ENCODE results near the gene PPARD. TPM values are rescaled to one million over a fixed set of nuclear protein-coding genes. Genes with fewer than 3 reads are reported as not detected.
A peak's percentile ranks its signal among the peaks of the same experiment; 100 is the strongest.

PPARD gene
- total RNA-seq, 6 experiments from 2014 or later, result 39.0 to 46.4 (median 41.2) TPM

DNA sequence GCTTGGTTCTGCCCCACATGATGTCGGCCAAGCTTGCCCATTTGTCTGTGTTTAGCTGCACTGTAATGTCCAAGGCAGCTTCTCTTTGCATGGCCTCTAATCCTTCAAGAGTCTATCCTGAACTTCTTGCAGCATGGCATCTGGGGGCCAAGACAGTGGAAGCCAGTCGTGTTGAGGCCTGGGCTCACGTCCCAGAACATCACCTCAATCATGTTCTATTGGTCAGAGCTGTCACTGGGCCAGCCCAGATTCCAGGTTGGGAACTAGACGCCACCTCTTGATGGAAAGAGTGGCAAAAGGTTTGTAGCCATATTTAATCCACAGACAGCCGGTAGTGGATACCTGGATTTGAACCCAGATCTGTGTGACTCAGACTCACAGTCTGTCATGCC lies 25.3 kb downstream of the PPARD start:
- no peak overlapping the region for H3K4me3 Mint-ChIP-seq
- peaks cover 5% of the 10 kb centered on the region for H3K27me3 Mint-ChIP-seq (ENCODE audit: insufficient read depth)
- H3K27ac Mint-ChIP-seq, result peak overlapping the region; percentile 98
- TF ChIP-seq, protein P1, sequence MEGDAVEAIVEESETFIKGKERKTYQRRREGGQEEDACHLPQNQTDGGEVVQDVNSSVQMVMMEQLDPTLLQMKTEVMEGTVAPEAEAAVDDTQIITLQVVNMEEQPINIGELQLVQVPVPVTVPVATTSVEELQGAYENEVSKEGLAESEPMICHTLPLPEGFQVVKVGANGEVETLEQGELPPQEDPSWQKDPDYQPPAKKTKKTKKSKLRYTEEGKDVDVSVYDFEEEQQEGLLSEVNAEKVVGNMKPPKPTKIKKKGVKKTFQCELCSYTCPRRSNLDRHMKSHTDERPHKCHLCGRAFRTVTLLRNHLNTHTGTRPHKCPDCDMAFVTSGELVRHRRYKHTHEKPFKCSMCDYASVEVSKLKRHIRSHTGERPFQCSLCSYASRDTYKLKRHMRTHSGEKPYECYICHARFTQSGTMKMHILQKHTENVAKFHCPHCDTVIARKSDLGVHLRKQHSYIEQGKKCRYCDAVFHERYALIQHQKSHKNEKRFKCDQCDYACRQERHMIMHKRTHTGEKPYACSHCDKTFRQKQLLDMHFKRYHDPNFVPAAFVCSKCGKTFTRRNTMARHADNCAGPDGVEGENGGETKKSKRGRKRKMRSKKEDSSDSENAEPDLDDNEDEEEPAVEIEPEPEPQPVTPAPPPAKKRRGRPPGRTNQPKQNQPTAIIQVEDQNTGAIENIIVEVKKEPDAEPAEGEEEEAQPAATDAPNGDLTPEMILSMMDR (IDR thresholded peaks at IDR 0.05), result no peak
- H3K9me3 Mint-ChIP-seq, result no peaks in the 10 kb centered on the region
- H3K36me3 Mint-ChIP-seq (ENCODE audit: low read depth), result peaks cover 37% of the 10 kb centered on the region
- no peak for DNase-seq
- H3K4me1 Mint-ChIP-seq (ENCODE audit: low read depth), result peaks cover 72% of the 10 kb centered on the region

GRCh38 chr6:35368038-35368887 lies 25.9 kb downstream of the PPARD start:
- TF ChIP-seq, protein P1 (IDR thresholded peaks at IDR 0.05), result no peak
- Mint-ChIP-seq H3K36me3 (ENCODE audit: low read depth) (peaks cover 40% of the 10 kb centered on the region), H3K4me3 (peak overlapping the region; percentile 7; the same call in 1 of the 2 replicates), H3K27ac (peak overlapping the region; percentile 98), H3K27me3 (ENCODE audit: insufficient read depth) (peaks cover 5% of the 10 kb centered on the region), H3K4me1 (ENCODE audit: low read depth) (peaks cover 66% of the 10 kb centered on the region), H3K9me3 (no peaks in the 10 kb centered on the region)
- peak; percentile 83 for DNase-seq

DNA sequence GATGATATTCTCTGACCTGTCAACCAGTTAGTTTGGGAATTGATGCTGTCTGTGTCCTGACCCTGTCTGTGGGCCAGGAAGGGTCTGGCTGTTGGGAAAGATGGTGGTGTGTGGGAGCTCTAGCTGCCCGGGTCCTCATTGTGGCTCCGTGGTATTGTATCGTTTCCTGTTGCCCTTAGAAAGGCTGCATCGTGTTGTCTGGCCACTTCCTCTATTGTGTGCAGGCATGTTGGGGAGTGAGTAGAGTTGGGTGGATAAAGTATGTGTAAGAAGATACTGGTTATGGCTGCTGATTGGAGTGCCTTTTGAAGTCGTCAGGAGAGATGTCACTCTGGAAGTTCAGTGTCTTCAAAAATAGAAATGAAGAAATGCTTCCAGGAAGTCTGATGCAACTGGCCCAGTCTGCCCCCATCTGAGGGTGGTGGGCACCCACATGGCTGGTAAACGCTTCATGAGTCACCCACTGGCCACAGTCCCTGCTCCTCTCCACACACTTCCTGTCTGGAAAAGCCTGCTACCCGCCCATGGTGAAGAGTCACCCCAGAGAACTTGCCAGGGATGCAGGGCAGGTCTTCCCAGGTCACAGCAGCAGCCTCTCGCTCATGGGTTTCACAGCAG lies 27.9 kb downstream of the PPARD start:
- Mint-ChIP-seq H3K9me3 (no peaks in the 10 kb centered on the region), H3K27me3 (ENCODE audit: insufficient read depth) (peaks cover 5% of the 10 kb centered on the region), H3K27ac (peak overlapping the region; percentile 98), H3K36me3 (ENCODE audit: low read depth) (peaks cover 36% of the 10 kb centered on the region), H3K4me3 (peak overlapping the region; percentile 79), H3K4me1 (ENCODE audit: low read depth) (peaks cover 67% of the 10 kb centered on the region)
- TF ChIP-seq, protein P1 (IDR thresholded peaks at IDR 0.05), result 0 out of 2 replicates have a peak, but pooled peaks have one; percentile 8
- DNase-seq, result peak; percentile 95

GRCh38 chr6:35370785-35371493 lies 28.6 kb downstream of the PPARD start:
- TF ChIP-seq, protein P1 (IDR thresholded peaks at IDR 0.05), result no peak
- H3K9me3 Mint-ChIP-seq, result no peaks in the 10 kb centered on the region
- peak overlapping the region; percentile 79 for H3K4me3 Mint-ChIP-seq
- peak; percentile 23 for DNase-seq
- peaks cover 6% of the 10 kb centered on the region for H3K27me3 Mint-ChIP-seq (ENCODE audit: insufficient read depth)
- H3K36me3 Mint-ChIP-seq (ENCODE audit: low read depth), result peaks cover 32% of the 10 kb centered on the region
- H3K27ac Mint-ChIP-seq, result peak overlapping the region; percentile 98
- peaks cover 68% of the 10 kb centered on the region for H3K4me1 Mint-ChIP-seq (ENCODE audit: low read depth)

GRCh38 chr6:35371494-35372262 lies 29.3 kb downstream of the PPARD start:
- Mint-ChIP-seq H3K36me3 (ENCODE audit: low read depth) (peaks cover 28% of the 10 kb centered on the region), H3K27me3 (ENCODE audit: insufficient read depth) (peaks cover 6% of the 10 kb centered on the region), H3K4me1 (ENCODE audit: low read depth) (peaks cover 71% of the 10 kb centered on the region), H3K27ac (peak overlapping the region; percentile 98), H3K9me3 (no peaks in the 10 kb centered on the region), H3K4me3 (no peak overlapping the region; the same call in 1 of the 2 replicates)
- TF ChIP-seq, protein P1 (IDR thresholded peaks at IDR 0.05), result no peak
- DNase-seq, result no peak

Data from HFFc6 (cell line).